NCI-H128 (cell line): ENCODE measurements around the gene DSCAML1.
A peak's percentile ranks its signal among the peaks of the same experiment; 100 is the strongest.

ENCODE experiments used
- DNase-seq: peaks from one replicate; lab custom pipeline; 2025; ENCODE audit not compliant: unreplicated experiment; lab: John Stamatoyannopoulos, UW

The DSCAML1 gene

DNA sequence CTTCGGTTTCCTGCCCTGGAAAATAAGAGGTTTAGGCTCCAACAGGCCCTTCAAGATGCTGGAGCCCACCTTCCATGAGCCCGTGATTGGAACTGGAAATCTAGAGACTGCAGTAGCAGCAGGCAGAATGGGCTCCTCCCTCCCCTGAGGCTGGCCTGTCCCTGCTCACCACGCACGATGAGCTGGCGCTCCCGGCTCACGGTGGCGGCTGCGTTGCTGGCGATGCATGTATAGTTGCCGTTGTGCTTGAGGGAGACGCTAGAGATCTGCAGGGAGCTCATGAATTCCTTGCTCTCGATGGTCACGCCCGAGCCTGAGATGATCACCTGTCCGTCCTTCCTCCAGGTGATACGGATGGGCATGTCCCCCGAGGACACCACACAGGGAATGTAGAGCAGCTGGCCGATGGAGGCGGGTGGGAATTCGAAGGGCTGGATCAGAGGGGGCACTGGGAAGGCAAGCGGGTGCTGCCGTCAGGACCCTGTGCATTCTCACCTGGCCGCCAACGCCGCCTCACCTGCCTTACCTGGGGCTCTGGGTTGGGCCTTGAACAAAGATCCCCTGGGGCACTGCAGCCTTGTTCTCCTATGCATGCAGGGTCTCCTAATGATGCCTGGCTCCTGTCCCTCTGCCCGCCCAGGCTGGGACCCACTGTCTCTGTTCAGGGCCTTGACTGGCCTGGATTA lies 291.6 kb downstream of the DSCAML1 start:
- DNase-seq, result no peak

DNA sequence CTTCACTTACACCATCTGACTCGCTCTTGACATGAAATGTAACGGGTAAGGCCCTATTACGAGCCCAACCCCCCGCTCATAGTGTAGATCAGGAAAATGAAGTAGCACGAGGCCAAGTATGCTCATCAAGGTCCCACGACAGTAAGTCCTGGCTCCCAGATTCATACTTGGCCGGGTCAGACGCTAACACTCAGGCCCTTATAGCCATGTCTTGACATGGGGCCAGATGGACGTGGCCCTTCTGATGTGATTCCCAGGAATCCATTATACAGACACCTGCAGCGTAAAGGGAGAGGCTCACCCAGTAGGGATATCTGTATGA lies 294.3 kb downstream of the DSCAML1 start:
- no peak for DNase-seq

DNA sequence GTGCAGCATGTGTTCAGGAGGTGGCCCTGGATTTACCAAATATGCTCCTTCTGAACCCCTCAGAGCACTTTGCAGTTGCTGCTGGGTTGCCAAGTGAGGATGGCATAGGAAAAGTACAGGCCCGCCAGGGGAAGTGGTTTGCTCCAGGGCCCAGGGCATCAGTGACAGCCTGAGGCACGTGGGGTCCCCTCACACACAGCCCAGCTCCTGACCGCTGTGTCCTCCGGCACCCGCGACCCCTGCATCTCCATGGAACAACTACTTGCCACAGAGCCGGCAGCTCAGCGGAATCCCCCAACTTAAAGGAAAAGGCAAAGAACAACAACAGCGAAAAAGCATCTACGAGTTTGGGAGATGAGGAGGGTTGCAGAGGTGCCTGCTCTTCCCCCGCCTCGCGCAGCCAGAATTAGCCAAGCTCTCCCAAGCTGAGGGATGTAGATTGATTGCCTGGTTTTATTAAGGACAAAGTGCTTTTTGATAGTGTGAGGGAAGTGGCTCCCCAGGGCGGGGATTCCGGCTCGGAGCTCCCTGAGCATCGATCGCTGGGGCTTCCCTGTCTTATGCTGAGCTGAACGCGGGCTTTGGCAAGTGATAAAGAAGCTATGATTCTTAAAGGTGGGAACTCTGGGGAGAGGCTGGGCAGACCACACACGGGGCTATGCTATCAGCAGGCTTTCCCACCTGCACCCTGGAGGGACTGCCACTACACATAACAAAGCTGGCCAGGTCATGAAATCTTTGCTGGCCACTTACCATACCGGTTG lies 294.8 kb downstream of the DSCAML1 start:
- DNase-seq, result no peak

- DNase-seq, result peak; percentile 24
These were observed 295.6 kb downstream of the DSCAML1 start for GRCh38 chr11:117501237-117501898.

- no peak for DNase-seq
These were observed 298.2 kb downstream of the DSCAML1 start for GRCh38 chr11:117498791-117499190.

DNA sequence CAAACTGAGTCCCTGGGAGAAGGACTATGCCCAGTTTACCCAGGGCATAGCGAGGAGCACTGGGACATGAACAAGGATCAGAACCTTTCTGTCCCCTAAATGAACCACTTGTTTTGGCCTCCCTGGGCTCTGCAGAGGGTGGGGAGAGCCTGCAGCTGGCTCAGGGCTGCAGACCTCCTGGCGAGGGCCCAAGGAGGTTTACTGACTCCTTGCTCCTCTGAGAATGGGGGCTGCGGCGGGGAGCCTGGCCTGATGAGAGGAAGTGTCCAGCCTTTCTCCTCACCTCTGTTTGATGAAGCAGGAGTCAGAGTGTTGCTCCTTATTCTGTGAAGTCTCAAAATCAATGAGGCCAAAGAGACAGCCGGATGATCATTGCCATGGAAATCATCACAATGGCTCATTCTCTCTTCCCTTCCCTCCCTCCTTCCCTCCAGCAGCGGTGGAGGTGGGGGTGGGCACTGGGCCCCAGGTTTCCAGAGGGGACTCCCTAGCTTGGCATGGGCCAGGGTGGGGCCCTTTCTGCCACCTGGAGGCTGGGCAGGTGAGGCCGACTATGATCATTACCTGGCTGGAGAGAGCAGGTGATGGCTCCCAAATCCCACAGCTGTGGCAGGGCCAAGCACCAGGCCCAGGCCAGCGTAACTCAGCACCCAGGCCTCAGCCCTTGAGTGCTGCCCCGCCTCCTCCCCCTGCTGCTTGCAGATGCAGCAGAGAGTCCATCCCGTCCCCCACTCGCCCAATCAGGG lies 299.6 kb downstream of the DSCAML1 start:
- no peak for DNase-seq

GRCh38 chr11:117495357-117495756 lies 301.7 kb downstream of the DSCAML1 start:
- DNase-seq, result no peak

GRCh38 chr11:117492578-117493251 lies 304.3 kb downstream of the DSCAML1 start:
- DNase-seq, result no peak

GRCh38 chr11:117490911-117491310 lies 306.1 kb downstream of the DSCAML1 start:
- no peak for DNase-seq

GRCh38 chr11:117489999-117490679 lies 306.9 kb downstream of the DSCAML1 start:
- no peak for DNase-seq

GRCh38 chr11:117488996-117489952 lies 307.7 kb downstream of the DSCAML1 start:
- no peak for DNase-seq

DNA sequence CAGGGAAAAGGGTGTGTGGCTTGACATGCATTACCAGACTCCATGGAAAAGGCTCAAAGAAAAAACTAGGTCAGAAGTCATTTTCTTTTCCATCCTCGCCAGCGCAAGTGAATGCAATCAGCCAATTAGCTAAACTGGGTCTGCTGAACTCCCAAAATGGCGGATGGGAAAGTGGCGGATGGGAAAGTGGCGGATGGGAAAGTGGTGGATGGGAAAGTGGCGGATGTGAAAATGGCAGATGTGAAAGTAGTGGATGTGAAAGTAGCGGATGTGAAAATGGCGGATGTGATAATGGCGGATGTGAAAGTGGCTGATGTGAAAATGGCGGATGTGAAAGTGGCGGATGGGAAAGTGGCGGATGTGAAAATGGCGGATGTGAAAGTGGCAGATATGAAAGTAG lies 311.0 kb downstream of the DSCAML1 start:
- DNase-seq, result no peak

DNA sequence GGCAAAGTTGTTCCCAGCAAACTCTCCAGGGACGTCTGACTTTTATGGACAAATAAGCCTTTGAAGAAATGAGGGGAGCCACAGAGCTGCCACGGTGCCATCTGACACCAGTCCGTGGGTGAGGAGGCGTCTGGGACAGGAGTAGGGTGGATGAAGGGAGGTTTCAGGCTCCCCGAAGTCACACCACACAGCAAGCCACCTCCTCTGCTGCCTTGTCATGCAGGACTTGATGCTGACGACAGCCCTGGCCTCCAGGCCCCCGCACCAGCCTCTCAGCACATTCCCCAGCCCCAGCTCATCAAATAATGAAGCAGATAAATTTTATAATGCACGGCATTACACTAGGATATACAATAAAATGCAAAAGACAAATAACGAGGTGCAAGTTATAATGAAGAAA lies 312.9 kb downstream of the DSCAML1 start:
- DNase-seq, result no peak

GRCh38 chr11:117483372-117483771 lies 313.6 kb downstream of the DSCAML1 start:
- DNase-seq, result no peak

- DNase-seq, result no peak
These were observed 314.1 kb downstream of the DSCAML1 start for GRCh38 chr11:117482881-117483280.

DNA sequence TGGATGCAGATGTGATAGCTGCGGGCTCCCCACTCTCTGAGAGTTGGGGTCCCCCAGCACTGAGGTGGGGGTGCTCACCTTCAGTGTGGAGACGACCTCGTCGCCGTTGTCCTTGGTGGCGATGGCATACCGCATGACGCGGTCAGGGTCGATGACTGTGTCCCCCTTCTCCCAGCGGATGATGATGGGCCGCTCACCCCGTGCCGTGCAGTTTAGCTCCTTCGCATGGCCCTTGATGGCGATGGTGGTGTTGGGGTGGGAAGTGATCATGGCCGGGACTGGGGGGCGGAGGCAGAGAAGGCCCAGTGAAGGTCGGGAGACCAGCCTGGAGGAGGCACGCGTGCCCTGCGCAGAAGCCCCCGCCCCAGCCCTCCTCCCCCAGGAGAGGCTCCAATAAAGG lies 315.1 kb downstream of the DSCAML1 start:
- DNase-seq, result no peak

- DNase-seq, result no peak
These were observed 316.0 kb downstream of the DSCAML1 start for GRCh38 chr11:117481036-117481435.

DNA sequence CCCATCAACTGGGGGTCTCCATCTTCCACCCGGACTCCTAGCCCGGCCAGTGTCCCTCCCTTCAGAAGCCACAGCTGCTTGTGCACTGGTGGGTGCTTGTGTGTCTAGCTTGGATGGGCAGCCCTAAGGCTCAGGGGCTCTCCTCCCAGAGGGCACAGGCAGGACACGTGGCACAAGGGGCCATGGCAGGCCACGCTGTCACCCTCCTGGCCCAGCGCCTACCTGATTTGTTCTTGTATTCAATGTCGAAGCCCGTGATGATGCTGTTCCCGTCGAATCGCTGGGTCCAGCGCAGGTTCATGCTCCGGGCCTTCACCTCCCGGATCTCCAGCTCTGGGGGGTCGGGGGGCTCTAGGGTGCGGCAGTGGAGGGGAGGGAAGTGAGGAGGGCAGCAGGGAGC lies 316.8 kb downstream of the DSCAML1 start:
- DNase-seq, result no peak

DNA sequence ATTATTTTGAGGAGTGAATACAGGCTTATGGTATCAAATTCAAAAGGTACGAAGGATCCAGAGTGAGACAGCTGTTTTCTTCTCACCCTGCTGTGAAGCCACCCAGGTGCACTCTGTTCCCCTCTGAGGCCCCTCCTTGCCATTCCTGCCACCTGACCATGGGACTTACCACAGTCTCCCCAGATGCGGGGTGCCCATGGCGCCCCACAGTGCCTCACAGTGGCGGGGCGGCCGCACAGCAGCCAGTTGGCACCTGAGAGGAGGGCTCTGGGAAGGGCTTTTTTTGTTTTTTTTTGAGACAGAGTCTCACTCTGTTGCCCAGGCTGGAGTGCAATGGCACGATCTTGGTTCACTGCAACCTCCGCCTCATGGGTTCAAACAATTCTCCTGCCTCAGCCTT lies 317.6 kb downstream of the DSCAML1 start:
- DNase-seq, result no peak
